Astrocyte (in vitro differentiated cells and primary cell): ENCODE results near the gene OR10A4. TPM values are rescaled to one million over a fixed set of nuclear protein-coding genes. Genes with fewer than 3 reads are reported as not detected.

Experiments used
- DNase-seq: peaks from one replicate; pipeline ENCODE4 v3.0.0-alpha.2; 2010; ENCODE audit warnings: low read depth
- FAIRE-seq: peaks from 2 replicates; lab custom pipeline; 2011; peaks lifted over from hg19 to GRCh38; lab: Jason Lieb, UNC
- H2AFZ ChIP-seq: 2 replicates; pipeline ENCODE4 v1.6.0; 2012; ENCODE audit warnings: low read depth, low read length, inconsistent platforms
- H3K27ac ChIP-seq: 2 replicates; pipeline ENCODE4 v1.5.1; 2011; ENCODE audit warnings: low read depth, low read length, inconsistent platforms
- H3K27me3 ChIP-seq: 2 replicates; pipeline ENCODE4 v1.6.0; 2011; ENCODE audit warnings: low read length, inconsistent platforms; ENCODE audit not compliant: insufficient read depth
- H3K36me3 ChIP-seq: 2 replicates; pipeline ENCODE4 v1.5.1; 2011; ENCODE audit warnings: low read length, inconsistent platforms; ENCODE audit not compliant: insufficient read depth
- H3K4me1 ChIP-seq: 2 replicates; pipeline ENCODE4 v1.5.1; 2011; ENCODE audit warnings: low read length, inconsistent platforms; ENCODE audit not compliant: insufficient read depth
- H3K4me2 ChIP-seq: 2 replicates; pipeline ENCODE4 v1.6.0; 2012; ENCODE audit warnings: low read length, inconsistent platforms
- H3K4me3 ChIP-seq: 2 replicates; pipeline ENCODE4 v1.5.1; 2011; ENCODE audit warnings: low read depth, mild to moderate bottlenecking, low read length, inconsistent platforms; ENCODE audit not compliant: insufficient read depth
- H3K79me2 ChIP-seq: 2 replicates; pipeline ENCODE4 v1.6.0; 2012; ENCODE audit warnings: mild to moderate bottlenecking, low read length, inconsistent platforms; ENCODE audit not compliant: insufficient read depth
- H3K9ac ChIP-seq: 2 replicates; pipeline ENCODE4 v1.6.0; 2012; ENCODE audit warnings: mild to moderate bottlenecking, low read length, inconsistent platforms
- H3K9me3 ChIP-seq: 2 replicates; pipeline ENCODE4 v1.5.1; 2012; ENCODE audit warnings: low read depth, mild to moderate bottlenecking, low read length, inconsistent platforms; ENCODE audit not compliant: insufficient read depth
- H4K20me1 ChIP-seq: 2 replicates; pipeline ENCODE4 v1.6.0; 2012; ENCODE audit warnings: low read length, inconsistent platforms; ENCODE audit not compliant: insufficient read depth
- H3K27ac Mint-ChIP-seq: one replicate; pipeline ENCODE4 v1.8.0; 2021; ENCODE audit warnings: mild to moderate bottlenecking, mixed read lengths; ENCODE audit not compliant: unreplicated experiment
- H3K27me3 Mint-ChIP-seq: one replicate; pipeline ENCODE4 v1.8.0; 2021; ENCODE audit warnings: low read depth, mixed read lengths; ENCODE audit not compliant: unreplicated experiment
- H3K36me3 Mint-ChIP-seq: one replicate; pipeline ENCODE4 v1.8.0; 2021; ENCODE audit warnings: low read depth, mixed read lengths; ENCODE audit not compliant: unreplicated experiment
- H3K4me1 Mint-ChIP-seq: one replicate; pipeline ENCODE4 v1.8.0; 2021; ENCODE audit warnings: low read depth, mixed read lengths; ENCODE audit not compliant: unreplicated experiment
- H3K4me3 Mint-ChIP-seq: one replicate; pipeline ENCODE4 v1.8.0; 2021; ENCODE audit warnings: mild to moderate bottlenecking, moderate library complexity, mixed read lengths; ENCODE audit not compliant: unreplicated experiment
- H3K9me3 Mint-ChIP-seq: one replicate; pipeline ENCODE4 v1.8.0; 2021; ENCODE audit warnings: mild to moderate bottlenecking, mixed read lengths; ENCODE audit not compliant: unreplicated experiment
- EZH2 ChIP-seq: IDR thresholded peaks from 2 replicates; pipeline ENCODE4 v1.6.1; 2012; ENCODE audit warnings: mild to moderate bottlenecking, low read length, inconsistent platforms; ENCODE audit not compliant: insufficient read depth
- total RNA-seq: library from RNA; stranded (reverse); gene quantifications from 2 replicates; pipeline ENCODE4 v1.2.1, GENCODE V29; 2021
- TF ChIP-seq, protein P1 (sequence below): IDR thresholded peaks from 2 replicates; pipeline ENCODE4 v1.5.1; 2011; ENCODE audit warnings: low read depth, mild to moderate bottlenecking, inconsistent platforms, low read length, moderate library complexity; ENCODE audit not compliant: insufficient read depth

Gene OR10A4
- total RNA-seq, 1 donor from 2014 or later, result not detected

DNA sequence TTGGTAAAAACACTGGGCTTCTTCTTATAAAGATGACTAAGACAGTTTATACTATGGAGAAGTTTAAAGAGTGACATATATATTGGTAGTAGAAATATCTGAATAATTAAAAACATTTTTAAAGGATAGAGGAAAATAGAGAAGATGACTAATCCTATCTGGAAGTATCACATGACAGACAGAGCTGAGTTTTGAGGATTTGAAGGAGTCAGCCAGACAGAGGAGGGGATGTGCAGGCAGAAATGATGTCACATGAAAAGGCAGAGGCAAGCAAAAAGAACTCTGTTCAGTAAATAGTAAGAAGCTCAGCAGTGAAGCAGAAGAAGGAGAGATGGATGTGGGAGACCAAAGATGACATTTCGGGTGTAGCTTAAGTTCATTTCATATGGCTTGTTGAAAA, 12.0 kb upstream of the OR10A4 start:
- no peaks in the 10 kb centered on the region for H3K9me3 Mint-ChIP-seq
- H4K20me1 ChIP-seq, result no peaks in the 10 kb centered on the region

DNA sequence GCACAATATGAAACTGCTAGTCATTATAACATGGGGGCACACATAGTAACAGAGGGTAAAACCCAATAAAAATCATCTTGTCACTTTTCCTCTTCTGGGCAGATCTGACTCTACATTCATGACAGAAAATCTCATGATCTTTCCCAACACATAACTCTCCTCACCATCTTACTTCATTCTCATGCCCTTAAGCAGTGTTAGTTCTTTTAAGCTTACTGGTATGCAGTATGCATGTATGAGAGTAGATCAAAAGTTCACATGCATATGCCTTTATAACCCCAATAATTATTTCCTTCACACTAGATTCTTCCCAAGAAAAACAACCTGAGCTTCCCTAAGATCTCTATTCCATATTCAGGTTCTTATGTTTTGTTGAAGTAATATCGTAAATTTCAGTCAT, 5.1 kb upstream of the OR10A4 start:
- TF ChIP-seq, protein P1, sequence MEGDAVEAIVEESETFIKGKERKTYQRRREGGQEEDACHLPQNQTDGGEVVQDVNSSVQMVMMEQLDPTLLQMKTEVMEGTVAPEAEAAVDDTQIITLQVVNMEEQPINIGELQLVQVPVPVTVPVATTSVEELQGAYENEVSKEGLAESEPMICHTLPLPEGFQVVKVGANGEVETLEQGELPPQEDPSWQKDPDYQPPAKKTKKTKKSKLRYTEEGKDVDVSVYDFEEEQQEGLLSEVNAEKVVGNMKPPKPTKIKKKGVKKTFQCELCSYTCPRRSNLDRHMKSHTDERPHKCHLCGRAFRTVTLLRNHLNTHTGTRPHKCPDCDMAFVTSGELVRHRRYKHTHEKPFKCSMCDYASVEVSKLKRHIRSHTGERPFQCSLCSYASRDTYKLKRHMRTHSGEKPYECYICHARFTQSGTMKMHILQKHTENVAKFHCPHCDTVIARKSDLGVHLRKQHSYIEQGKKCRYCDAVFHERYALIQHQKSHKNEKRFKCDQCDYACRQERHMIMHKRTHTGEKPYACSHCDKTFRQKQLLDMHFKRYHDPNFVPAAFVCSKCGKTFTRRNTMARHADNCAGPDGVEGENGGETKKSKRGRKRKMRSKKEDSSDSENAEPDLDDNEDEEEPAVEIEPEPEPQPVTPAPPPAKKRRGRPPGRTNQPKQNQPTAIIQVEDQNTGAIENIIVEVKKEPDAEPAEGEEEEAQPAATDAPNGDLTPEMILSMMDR, result no peak
- no peak for TF ChIP-seq EZH2
- no peaks in the 10 kb centered on the region for H3K4me1 ChIP-seq
- H3K27ac Mint-ChIP-seq, result no peak overlapping the region
- H3K9ac ChIP-seq, result no peak overlapping the region
- H3K9me3 ChIP-seq, result no peaks in the 10 kb centered on the region
- H2AFZ ChIP-seq, result no peak overlapping the region
- no peak overlapping the region for H3K4me3 ChIP-seq
- no peaks in the 10 kb centered on the region for H3K4me1 Mint-ChIP-seq
- DNase-seq (no peak), FAIRE-seq (no peak)
- no peaks in the 10 kb centered on the region for H4K20me1 ChIP-seq
- no peaks in the 10 kb centered on the region for H3K79me2 ChIP-seq
- H3K27ac ChIP-seq, result no peak overlapping the region
- no peaks in the 10 kb centered on the region for H3K36me3 Mint-ChIP-seq
- no peaks in the 10 kb centered on the region for H3K27me3 Mint-ChIP-seq
- no peaks in the 10 kb centered on the region for H3K36me3 ChIP-seq
- no peak overlapping the region for H3K4me3 Mint-ChIP-seq
- H3K9me3 Mint-ChIP-seq, result no peaks in the 10 kb centered on the region
- no peak overlapping the region for H3K4me2 ChIP-seq
- no peaks in the 10 kb centered on the region for H3K27me3 ChIP-seq

More for the DNA sequence above, 12.0 kb upstream of the OR10A4 start:
- no peaks in the 10 kb centered on the region for H3K27me3 ChIP-seq
- no peak overlapping the region for H3K4me2 ChIP-seq
- Mint-ChIP-seq H3K4me3 (no peak overlapping the region), H3K4me1 (peaks cover 2% of the 10 kb centered on the region), H3K36me3 (no peaks in the 10 kb centered on the region), H3K27ac (no peak overlapping the region), H3K27me3 (no peaks in the 10 kb centered on the region)
- no peak for DNase-seq
- no peaks in the 10 kb centered on the region for H3K36me3 ChIP-seq
- no peak overlapping the region for H3K27ac ChIP-seq
- no peaks in the 10 kb centered on the region for H3K4me1 ChIP-seq
- TF ChIP-seq, protein P1, result no peak
- TF ChIP-seq EZH2, result no peak
- no peak overlapping the region for H3K9ac ChIP-seq
- no peak for FAIRE-seq
- no peak overlapping the region for H2AFZ ChIP-seq
- H3K9me3 ChIP-seq, result no peaks in the 10 kb centered on the region
- H3K4me3 ChIP-seq, result no peak overlapping the region
- no peaks in the 10 kb centered on the region for H3K79me2 ChIP-seq

DNA sequence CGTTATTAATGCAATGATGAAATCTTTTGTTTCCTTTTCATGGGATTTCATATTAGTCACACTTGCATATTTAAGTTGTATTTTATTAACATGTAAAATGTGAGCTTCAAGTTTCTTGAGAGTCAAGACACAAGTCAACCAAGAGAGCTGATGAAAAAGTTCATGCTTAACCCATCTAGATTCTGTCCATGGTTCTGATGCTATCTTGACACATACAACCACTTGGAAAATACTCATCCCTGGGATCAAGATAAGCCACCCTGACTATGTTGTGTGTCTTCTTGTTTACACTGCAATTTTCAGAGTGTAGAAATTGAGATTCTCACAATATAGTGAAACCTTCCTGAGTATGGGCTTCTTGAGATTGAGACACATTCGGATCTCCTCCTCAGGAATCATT, 664 bp upstream of the OR10A4 start:
- Histone ChIP-seq H3K4me3 (no peak overlapping the region), H3K4me1 (no peaks in the 10 kb centered on the region), H3K27ac (no peak overlapping the region), H3K79me2 (no peaks in the 10 kb centered on the region), H4K20me1 (no peaks in the 10 kb centered on the region), H3K36me3 (no peaks in the 10 kb centered on the region), H3K27me3 (no peaks in the 10 kb centered on the region), H3K9ac (no peak overlapping the region), H3K4me2 (no peak overlapping the region), H2AFZ (no peak overlapping the region), H3K9me3 (peaks cover 3% of the 10 kb centered on the region)
- DNase-seq (no peak), FAIRE-seq (no peak)
- Mint-ChIP-seq H3K4me3 (no peak overlapping the region), H3K27ac (no peak overlapping the region), H3K36me3 (no peaks in the 10 kb centered on the region), H3K4me1 (no peaks in the 10 kb centered on the region), H3K9me3 (peaks cover 2% of the 10 kb centered on the region), H3K27me3 (no peaks in the 10 kb centered on the region)
- TF ChIP-seq EZH2, result no peak
- TF ChIP-seq, protein P1, result no peak
